Natural killer cell treated with Interleukin-12 subunit alpha and Interleukin-12 subunit beta and Interleukin-15 and Interleukin-18, amount 100 ng/mL, for 72 hours (primary cell): Measurements from ENCODE around the gene SMOC1. TPM values are rescaled to one million over a fixed set of nuclear protein-coding genes. Genes with fewer than 3 reads are reported as not detected.

Experiments used
- ATAC-seq, 2 donors: fragments of 150-1000 bp; cut with Tn5 transposase in 1 of 2; sonication (Bioruptor Pico), chemical (Tn5 transposase) in 1 of 2; 2 replicates each; pipeline ENCODE4 v1.10.0; 2021
- DNase-seq: peaks from one replicate; pipeline ENCODE4 v3.0.0; 2022; ENCODE audit warnings: low spot score
- H3K27ac Mint-ChIP-seq, 2 donors: 1 replicate in 1 of 2; 2 replicates in 1 of 2; pipeline ENCODE4 v1.8.0; 2022; ENCODE audit warnings: mixed read lengths in 2 of 2, mild to moderate bottlenecking in 1 of 2, moderate library complexity in 1 of 2
- H3K27me3 Mint-ChIP-seq, 2 donors: 1 replicate in 1 of 2; 2 replicates in 1 of 2; pipeline ENCODE4 v1.8.0; 2022; ENCODE audit warnings: mixed read lengths in 2 of 2
- H3K36me3 Mint-ChIP-seq: one replicate; pipeline ENCODE4 v1.8.0; 2022; ENCODE audit warnings: mixed read lengths
- H3K4me1 Mint-ChIP-seq, 2 donors: 1 replicate in 1 of 2; 2 replicates in 1 of 2; pipeline ENCODE4 v1.8.0; 2022; ENCODE audit warnings: low read depth in 2 of 2, mixed read lengths in 2 of 2, mild to moderate bottlenecking in 1 of 2
- H3K4me3 Mint-ChIP-seq: one replicate; pipeline ENCODE4 v1.8.0; 2022; ENCODE audit warnings: mixed read lengths
- H3K9me3 Mint-ChIP-seq: 2 replicates; pipeline ENCODE4 v1.8.0; 2022; ENCODE audit warnings: mixed read lengths
- total RNA-seq, 2 donors: library from RNA; stranded (reverse); gene quantifications; one replicate each; pipeline ENCODE4 v1.2.3, GENCODE V29; 2022

Gene SMOC1
- total RNA-seq, 2 donors from 2014 or later = not detected

DNA sequence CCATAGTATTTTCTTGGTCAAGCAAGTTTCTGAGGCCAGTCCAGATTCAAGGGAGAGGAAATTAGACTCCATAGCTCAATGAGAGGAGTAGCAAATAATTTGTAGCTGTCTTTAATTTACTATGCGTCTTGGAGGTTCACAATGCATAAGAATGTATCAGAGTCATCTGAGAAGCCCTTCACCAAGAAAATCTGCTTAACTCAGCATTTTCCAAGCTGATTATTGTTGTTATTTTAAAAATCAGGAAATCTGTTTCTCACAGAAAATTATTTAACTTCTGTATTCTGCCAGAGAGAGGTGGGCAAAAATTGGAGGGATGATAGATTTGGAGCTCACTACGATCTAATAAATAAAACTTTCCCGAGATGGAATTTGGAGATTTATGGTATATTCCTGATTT lies 72.0 kb downstream of the SMOC1 start:
- no peaks in the 10 kb centered on the region for H3K4me1 Mint-ChIP-seq
- no peak overlapping the region for H3K27ac Mint-ChIP-seq
- H3K27me3 Mint-ChIP-seq = peaks cover 25 to 26% of the 10 kb centered on the region in 2 donors
- no peaks in the 10 kb centered on the region for H3K36me3 Mint-ChIP-seq
- ATAC-seq (no peak), DNase-seq (no peak)
- no peaks in the 10 kb centered on the region for H3K9me3 Mint-ChIP-seq
- no peak overlapping the region for H3K4me3 Mint-ChIP-seq

- DNase-seq = no peak
- H3K36me3 Mint-ChIP-seq = no peaks in the 10 kb centered on the region
- no peaks in the 10 kb centered on the region for H3K4me1 Mint-ChIP-seq
Measured at GRCh38 chr14:69951935-69952334, 72.7 kb downstream of the SMOC1 start.

DNA sequence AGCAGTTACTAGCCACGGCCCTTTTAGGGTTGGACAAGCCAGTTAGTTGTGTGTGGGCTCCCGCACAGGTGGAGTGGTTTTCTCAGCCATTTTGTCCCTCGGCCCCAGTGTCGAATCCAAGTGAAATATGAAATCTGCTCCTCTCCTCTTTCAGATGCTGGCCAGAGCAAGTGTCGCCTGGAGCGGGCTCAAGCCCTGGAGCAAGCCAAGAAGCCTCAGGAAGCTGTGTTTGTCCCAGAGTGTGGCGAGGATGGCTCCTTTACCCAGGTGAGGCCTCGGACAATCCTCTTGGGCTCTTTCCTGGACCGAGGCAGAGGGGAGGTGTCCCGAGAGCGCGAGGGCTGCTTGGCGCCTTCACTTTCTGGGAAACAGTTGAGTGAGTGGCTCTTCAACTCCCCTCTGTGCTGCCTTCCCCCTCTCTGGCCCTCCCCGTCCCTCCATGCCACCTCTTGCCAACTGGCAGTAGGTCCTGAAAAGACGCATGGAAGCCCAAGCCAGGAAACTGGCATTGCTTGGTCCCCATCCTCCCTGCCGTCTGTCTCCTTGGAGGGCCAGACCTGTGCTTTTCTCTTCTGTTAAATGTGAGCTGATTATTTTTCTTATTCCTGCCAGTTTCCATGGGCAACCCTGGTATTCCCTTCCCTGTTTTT lies 74.2 kb downstream of the SMOC1 start:
- no peaks in the 10 kb centered on the region for H3K9me3 Mint-ChIP-seq
- no peak overlapping the region for H3K4me3 Mint-ChIP-seq
- ATAC-seq = no peak
- no peak for DNase-seq
- peaks cover 20 to 34% of the 10 kb centered on the region in 2 donors for H3K27me3 Mint-ChIP-seq
- H3K36me3 Mint-ChIP-seq = no peaks in the 10 kb centered on the region
- H3K27ac Mint-ChIP-seq = no peak overlapping the region
- H3K4me1 Mint-ChIP-seq = no peaks in the 10 kb centered on the region

More at GRCh38 chr14:69951935-69952334, 72.7 kb downstream of the SMOC1 start:
- peaks cover 23 to 32% of the 10 kb centered on the region in 2 donors for H3K27me3 Mint-ChIP-seq
- no peaks in the 10 kb centered on the region for H3K9me3 Mint-ChIP-seq
- H3K27ac Mint-ChIP-seq = no peak overlapping the region
- H3K4me3 Mint-ChIP-seq = no peak overlapping the region
- ATAC-seq = no peak

DNA sequence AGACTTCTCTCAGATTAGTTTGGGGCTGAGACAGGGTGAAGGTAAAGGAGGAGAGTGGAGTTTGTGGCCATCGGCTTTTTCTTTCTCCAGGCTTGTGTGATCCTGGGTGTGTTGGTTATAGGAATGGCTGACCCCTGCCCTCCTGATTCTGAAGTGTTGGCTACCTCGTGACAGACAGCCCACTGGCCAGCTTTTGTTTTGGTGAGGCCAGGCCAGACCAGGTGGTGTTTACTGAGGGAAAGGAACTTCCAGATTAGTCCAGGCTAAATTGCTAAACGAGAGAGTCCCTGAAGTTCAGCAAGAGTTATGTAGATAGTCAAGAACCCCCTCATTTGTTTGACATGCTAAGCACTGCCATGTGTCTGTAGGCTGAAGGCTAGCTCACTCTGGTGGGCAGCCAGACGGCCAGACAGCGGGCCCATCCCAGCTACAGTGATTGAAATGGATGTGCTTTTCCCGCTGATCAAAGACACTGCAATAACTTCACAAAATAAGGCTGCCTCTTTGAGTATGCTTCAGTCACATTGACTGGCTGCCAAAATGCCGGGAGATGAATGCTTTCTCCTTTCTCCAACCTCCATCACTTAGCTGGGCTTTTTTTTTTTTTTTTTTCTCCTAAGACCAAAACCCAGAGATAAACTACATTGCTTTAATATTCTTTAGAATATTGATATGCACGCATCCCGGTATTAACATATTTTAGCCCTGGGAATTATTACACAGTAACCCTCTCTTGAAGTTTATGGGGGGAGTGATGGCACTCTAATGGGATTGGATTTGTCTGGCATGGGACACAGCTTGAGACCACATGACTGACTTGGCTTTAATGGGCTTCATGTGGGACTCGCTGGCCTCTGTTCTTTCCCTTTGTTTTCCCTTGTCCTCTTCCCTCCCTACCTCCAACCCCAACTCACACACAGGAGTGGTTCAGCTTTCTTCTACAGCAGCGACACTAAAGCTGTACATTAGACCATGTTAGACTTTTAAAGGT lies 76.9 kb downstream of the SMOC1 start:
- Mint-ChIP-seq H3K4me3 (no peak overlapping the region), H3K36me3 (no peaks in the 10 kb centered on the region), H3K9me3 (no peaks in the 10 kb centered on the region), H3K4me1 (no peaks in the 10 kb centered on the region), H3K27me3 (peaks cover 21 to 24% of the 10 kb centered on the region in 2 donors), H3K27ac (no peak overlapping the region)
- ATAC-seq = no peak
- no peak for DNase-seq

DNA sequence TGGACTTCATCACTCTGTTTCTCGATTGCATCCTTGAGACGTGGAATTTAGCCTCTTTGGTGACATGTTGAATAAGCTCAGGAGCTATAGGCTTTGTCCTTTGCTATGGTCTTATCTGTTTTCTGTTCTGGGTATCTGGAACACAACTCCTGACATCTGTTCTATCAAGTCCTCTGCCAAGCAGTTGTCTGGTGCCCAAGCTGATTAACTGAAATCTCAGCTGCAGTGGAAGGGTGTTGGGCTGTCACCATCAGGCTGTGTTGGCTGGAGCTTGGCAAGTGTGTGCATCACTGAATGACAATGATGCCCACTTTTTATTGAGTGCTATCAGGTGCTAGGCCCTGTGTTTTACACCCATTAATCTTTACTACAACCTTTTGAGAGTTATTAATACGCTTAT lies 77.8 kb downstream of the SMOC1 start:
- Mint-ChIP-seq H3K9me3 (no peaks in the 10 kb centered on the region), H3K27ac (no peak overlapping the region), H3K36me3 (no peaks in the 10 kb centered on the region), H3K27me3 (peaks cover 21 to 28% of the 10 kb centered on the region in 2 donors), H3K4me1 (no peaks in the 10 kb centered on the region), H3K4me3 (no peak overlapping the region)
- ATAC-seq = no peak
- DNase-seq = no peak

- DNase-seq (no peak), ATAC-seq (no peak)
- H3K36me3 Mint-ChIP-seq = no peaks in the 10 kb centered on the region
- H3K27me3 Mint-ChIP-seq = peaks cover 26 to 30% of the 10 kb centered on the region in 2 donors
- no peak overlapping the region for H3K4me3 Mint-ChIP-seq
- H3K27ac Mint-ChIP-seq = no peak overlapping the region
- no peaks in the 10 kb centered on the region for H3K4me1 Mint-ChIP-seq
- H3K9me3 Mint-ChIP-seq = no peaks in the 10 kb centered on the region
Measured at GRCh38 chr14:69957986-69958385, 78.8 kb downstream of the SMOC1 start.

DNA sequence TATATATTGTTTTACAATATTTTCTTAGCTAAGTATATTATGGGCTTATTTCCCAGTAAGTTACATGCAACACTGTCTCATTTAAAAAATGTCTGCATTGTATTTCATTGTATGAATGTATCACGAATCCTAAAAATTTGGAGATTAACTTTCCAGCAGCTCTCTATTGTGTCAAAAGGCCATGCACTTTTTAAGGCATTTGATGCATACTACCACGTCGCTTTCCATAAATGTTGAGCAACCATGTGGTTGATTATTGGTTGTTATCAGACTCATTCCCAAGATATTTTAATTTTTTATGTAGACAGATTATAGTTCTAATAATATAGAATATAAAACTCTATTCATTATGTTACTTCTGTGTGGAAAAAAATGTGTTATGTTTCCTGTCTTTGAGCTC lies 79.9 kb downstream of the SMOC1 start:
- ATAC-seq = no peak
- H3K4me1 Mint-ChIP-seq = no peaks in the 10 kb centered on the region
- H3K27ac Mint-ChIP-seq = no peak overlapping the region
- no peaks in the 10 kb centered on the region for H3K36me3 Mint-ChIP-seq
- no peaks in the 10 kb centered on the region for H3K9me3 Mint-ChIP-seq
- no peak overlapping the region for H3K4me3 Mint-ChIP-seq
- DNase-seq = no peak
- peaks cover 21 to 27% of the 10 kb centered on the region in 2 donors for H3K27me3 Mint-ChIP-seq

- no peaks in the 10 kb centered on the region for H3K36me3 Mint-ChIP-seq
Measured at GRCh38 chr14:69960296-69960695, 81.1 kb downstream of the SMOC1 start.

GRCh38 chr14:69963966-69964365 lies 84.8 kb downstream of the SMOC1 start:
- H3K4me3 Mint-ChIP-seq = no peak overlapping the region

More at GRCh38 chr14:69960296-69960695, 81.1 kb downstream of the SMOC1 start:
- Mint-ChIP-seq H3K27me3 (peaks cover 14 to 21% of the 10 kb centered on the region in 2 donors), H3K9me3 (no peaks in the 10 kb centered on the region), H3K27ac (no peak overlapping the region), H3K4me1 (no peaks in the 10 kb centered on the region), H3K4me3 (no peak overlapping the region)
- DNase-seq (no peak), ATAC-seq (peak in 1 of 2 donors; percentile 28)

DNA sequence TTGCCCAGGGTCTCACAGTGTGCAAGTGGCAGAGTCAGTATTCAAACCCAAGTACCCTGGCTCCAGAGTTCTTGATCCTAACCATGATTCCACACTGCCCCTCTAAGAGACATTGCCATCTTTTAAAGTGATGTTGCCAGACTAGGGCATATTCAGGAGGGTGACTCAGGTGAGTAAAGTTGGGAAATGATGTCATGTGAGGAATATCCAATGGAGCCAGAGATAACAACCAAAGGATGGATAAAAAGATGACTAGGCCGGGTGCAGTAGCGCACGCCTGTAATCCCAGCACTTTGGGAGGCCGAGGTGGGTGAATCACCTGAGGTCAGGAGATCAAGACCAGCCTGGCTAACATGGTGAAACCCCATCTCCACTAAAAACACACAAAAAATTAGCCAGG lies 85.6 kb downstream of the SMOC1 start:
- H3K4me1 Mint-ChIP-seq = no peaks in the 10 kb centered on the region
- no peak for ATAC-seq
- H3K36me3 Mint-ChIP-seq = no peaks in the 10 kb centered on the region
- no peak for DNase-seq
- no peak overlapping the region for H3K27ac Mint-ChIP-seq
- H3K9me3 Mint-ChIP-seq = no peaks in the 10 kb centered on the region
- H3K27me3 Mint-ChIP-seq = peaks cover 15 to 18% of the 10 kb centered on the region in 2 donors
- no peak overlapping the region for H3K4me3 Mint-ChIP-seq

More at GRCh38 chr14:69963966-69964365, 84.8 kb downstream of the SMOC1 start:
- ATAC-seq (no peak), DNase-seq (no peak)
- H3K27me3 Mint-ChIP-seq = peaks cover 12 to 15% of the 10 kb centered on the region in 2 donors
- no peaks in the 10 kb centered on the region for H3K9me3 Mint-ChIP-seq
- no peak overlapping the region for H3K27ac Mint-ChIP-seq
- H3K36me3 Mint-ChIP-seq = no peaks in the 10 kb centered on the region
- no peaks in the 10 kb centered on the region for H3K4me1 Mint-ChIP-seq

DNA sequence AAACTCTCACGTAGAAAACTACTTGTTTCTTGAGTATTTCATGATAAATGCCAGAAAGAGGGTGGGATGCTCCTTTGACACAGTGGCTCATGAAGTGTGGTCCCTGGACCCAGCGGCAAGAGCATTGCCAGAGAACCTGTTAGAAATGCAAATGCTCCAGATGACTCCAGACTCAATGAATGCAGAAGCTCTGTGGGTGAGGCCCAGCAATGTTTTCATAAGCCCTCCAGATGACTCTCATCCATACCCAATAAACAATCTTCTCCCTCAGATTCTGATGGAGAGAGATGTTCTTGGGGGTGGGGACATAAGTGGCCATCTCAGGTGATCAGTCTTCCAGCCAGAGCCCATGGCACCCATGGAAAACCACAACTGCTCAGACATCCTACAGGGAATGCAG lies 88.9 kb downstream of the SMOC1 start:
- H3K9me3 Mint-ChIP-seq = no peaks in the 10 kb centered on the region
- H3K36me3 Mint-ChIP-seq = no peaks in the 10 kb centered on the region
- H3K27ac Mint-ChIP-seq = no peak overlapping the region
- DNase-seq = no peak
- peaks cover 8 to 18% of the 10 kb centered on the region in 2 donors for H3K27me3 Mint-ChIP-seq
- H3K4me3 Mint-ChIP-seq = no peak overlapping the region
- ATAC-seq = no peak
- H3K4me1 Mint-ChIP-seq = no peaks in the 10 kb centered on the region

DNA sequence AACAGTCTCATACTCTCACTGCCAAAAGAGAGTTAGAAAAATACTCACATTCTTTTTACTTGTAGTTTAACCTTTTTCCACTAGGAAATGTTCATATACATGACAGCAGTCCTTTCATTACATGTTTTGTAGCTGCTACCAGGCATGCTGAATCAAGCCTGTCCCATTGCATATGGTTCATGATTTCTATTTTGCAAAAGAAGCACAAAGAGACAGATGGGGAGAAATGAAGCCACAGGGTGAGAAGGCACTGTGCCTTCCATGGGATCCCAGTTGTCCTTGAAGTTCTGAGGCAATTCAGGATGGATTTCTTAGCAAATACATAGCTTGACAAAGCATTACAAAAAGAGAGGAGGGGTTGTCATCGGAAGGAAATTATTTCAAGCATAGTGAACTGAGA lies 89.5 kb downstream of the SMOC1 start:
- ATAC-seq (no peak), DNase-seq (no peak)
- Mint-ChIP-seq H3K27ac (no peak overlapping the region), H3K36me3 (no peaks in the 10 kb centered on the region), H3K4me1 (no peaks in the 10 kb centered on the region), H3K9me3 (no peaks in the 10 kb centered on the region), H3K4me3 (no peak overlapping the region), H3K27me3 (peaks cover 7 to 19% of the 10 kb centered on the region in 2 donors)

GRCh38 chr14:69972755-69973154 lies 93.5 kb downstream of the SMOC1 start:
- ATAC-seq (no peak), DNase-seq (no peak)
- no peaks in the 10 kb centered on the region for H3K9me3 Mint-ChIP-seq
- peaks cover 22 to 40% of the 10 kb centered on the region in 2 donors for H3K27me3 Mint-ChIP-seq
- H3K27ac Mint-ChIP-seq = no peak overlapping the region
- no peaks in the 10 kb centered on the region for H3K4me1 Mint-ChIP-seq
- H3K4me3 Mint-ChIP-seq = no peak overlapping the region
- H3K36me3 Mint-ChIP-seq = no peaks in the 10 kb centered on the region

- Mint-ChIP-seq H3K4me3 (no peak overlapping the region), H3K9me3 (no peaks in the 10 kb centered on the region), H3K4me1 (no peaks in the 10 kb centered on the region), H3K27ac (no peak overlapping the region), H3K27me3 (peaks cover 22 to 36% of the 10 kb centered on the region in 2 donors), H3K36me3 (no peaks in the 10 kb centered on the region)
- ATAC-seq (no peak), DNase-seq (no peak)
Measured at GRCh38 chr14:69973846-69974245, 94.6 kb downstream of the SMOC1 start.
